Esophagus muscularis mucosa (tissue), 3 donors: ENCODE data around the gene DNAJC24.

Experiments
- CTCF ChIP-seq, 3 experiments: fragments of 200-600 bp in 2 of 3; fragments of 450-650 bp in 1 of 3; sonication (generic) in 2 of 3; IDR thresholded peaks; one replicate each; pipeline ENCODE4 v1.5.1; 2017 to 2019; ENCODE audit warnings: antibody characterized with exemption in 3 of 3, mild to moderate bottlenecking in 2 of 3, moderate library complexity in 1 of 3
- POLR2A ChIP-seq: fragments of 450-650 bp; IDR thresholded peaks from one replicate; pipeline ENCODE4 v1.6.1; 2017; ENCODE audit warnings: antibody characterized with exemption, moderate library complexity, mild to moderate bottlenecking, low read depth
- POLR2AphosphoS5 ChIP-seq, 2 donors: sonication (generic); formaldehyde crosslinking; IDR thresholded peaks; one replicate each; pipeline ENCODE4 v1.6.1; 2017; ENCODE audit warnings: antibody characterized with exemption in 2 of 2

- no peak for TF ChIP-seq CTCF (IDR thresholded peaks at IDR 0.05)
- TF ChIP-seq POLR2AphosphoS5 (IDR thresholded peaks at IDR 0.05) = no peak
- TF ChIP-seq POLR2A = no peak
Measured at GRCh38 chr11:31387379-31387778, 17.7 kb downstream of the DNAJC24 start.
